Natural killer cell (primary cell): ENCODE results near the gene TRRAP. TPM values are rescaled to one million over a fixed set of nuclear protein-coding genes. Genes with fewer than 3 reads are reported as not detected.

Experiments
- ATAC-seq, 3 donors: fragments of 150-1000 bp in 2 of 3; fragments of 200-7000 bp in 1 of 3; cut with Tn5 transposase; 1 replicate in 1 of 3; 2 replicates in 2 of 3; pipeline ENCODE4 v1.10.0; 2021; ENCODE audit warnings: mild to moderate bottlenecking in 2 of 3, moderate library complexity in 2 of 3
- DNase-seq, 2 donors: peaks; one replicate each; pipeline versions ENCODE4 v3.0.0 to v3.0.0-alpha.2; 2013 to 2021; ENCODE audit warnings: mixed read lengths in 1 of 2
- H3K27ac ChIP-seq: one replicate; pipeline ENCODE4 v1.5.1; 2013; ENCODE audit warnings: mild to moderate bottlenecking, low read length
- H3K27me3 ChIP-seq: one replicate; pipeline ENCODE4 v1.6.1; 2013; ENCODE audit warnings: low read length; ENCODE audit not compliant: control insufficient read depth, insufficient read depth
- H3K36me3 ChIP-seq: one replicate; pipeline ENCODE4 v1.6.1; 2013; ENCODE audit warnings: low read length; ENCODE audit not compliant: control insufficient read depth, insufficient read depth
- H3K4me1 ChIP-seq: one replicate; pipeline ENCODE4 v1.6.1; 2013; ENCODE audit warnings: low read length; ENCODE audit not compliant: control insufficient read depth, insufficient read depth
- H3K4me3 ChIP-seq: one replicate; pipeline ENCODE4 v1.5.1; 2013; ENCODE audit warnings: low read length
- H3K9me3 ChIP-seq: one replicate; pipeline ENCODE4 v1.6.1; 2013; ENCODE audit warnings: low read length; ENCODE audit not compliant: control insufficient read depth, insufficient read depth
- H3K27ac Mint-ChIP-seq, 2 donors: one replicate each; pipeline ENCODE4 v1.8.0; 2022; ENCODE audit warnings: mild to moderate bottlenecking in 2 of 2, mixed read lengths in 2 of 2, moderate library complexity in 1 of 2
- H3K27me3 Mint-ChIP-seq, 2 donors: one replicate each; pipeline ENCODE4 v1.8.0; 2022; ENCODE audit warnings: low read depth in 2 of 2, mixed read lengths in 2 of 2
- H3K36me3 Mint-ChIP-seq: one replicate; pipeline ENCODE4 v1.8.0; 2022; ENCODE audit warnings: mixed read lengths
- H3K4me1 Mint-ChIP-seq, 2 donors: one replicate each; pipeline ENCODE4 v1.8.0; 2022; ENCODE audit warnings: mixed read lengths in 2 of 2
- H3K4me3 Mint-ChIP-seq: one replicate; pipeline ENCODE4 v1.8.0; 2022; ENCODE audit warnings: mild to moderate bottlenecking, moderate library complexity, mixed read lengths
- H3K9me3 Mint-ChIP-seq, 2 donors: one replicate each; pipeline ENCODE4 v1.8.0; 2022; ENCODE audit warnings: mixed read lengths in 2 of 2
- CTCF ChIP-seq: fragments of 200-600 bp; IDR thresholded peaks from one replicate; pipeline ENCODE4 v1.8.0; 2022; ENCODE audit warnings: antibody characterized with exemption
- WGBS: methylation state at CpG from one replicate; pipeline ENCODE4 v1.1.7; 2013; ENCODE audit warnings: missing lambda C conversion rate; ENCODE audit not compliant: insufficient coverage; 5-methylcytosine and 5-hydroxymethylcytosine counted together
- intact Hi-C: fragments of 100-400 bp; cut with micrococcal nuclease; formaldehyde crosslinking; loops from one replicate; pipeline ENCODE4 v1.14.2; 2022
- total RNA-seq, 4 donors: library from RNA; stranded (reverse); fragments of 120-200 nt in 1 of 4; gene quantifications; one replicate each; pipeline versions ENCODE4 v1.2.3 to v1.2.4, GENCODE V29; 2013 to 2022

Gene TRRAP
- total RNA-seq, 3 donors from 2014 or later (not counting 1 experiment from before 2014, with no cell fraction given): 45.4 to 62.9 (median 62.4) TPM

GRCh38 chr7:98899816-98900215 is 21.5 kb downstream of the TRRAP start:
- 97% methylated on average over 7 of the region's 7 CpGs for WGBS
- peaks cover 0 to 6% of the 10 kb centered on the region in 2 donors for H3K4me1 Mint-ChIP-seq
- H3K4me3 ChIP-seq: no peak overlapping the region
- intact Hi-C loops: no loop called here
- H3K9me3 Mint-ChIP-seq: no peaks in the 10 kb centered on the region
- H3K27ac ChIP-seq: no peak overlapping the region
- H3K36me3 Mint-ChIP-seq: peaks cover 47% of the 10 kb centered on the region
- peaks cover 90% of the 10 kb centered on the region for H3K36me3 ChIP-seq
- H3K9me3 ChIP-seq: no peaks in the 10 kb centered on the region
- H3K27me3 Mint-ChIP-seq: no peaks in the 10 kb centered on the region
- no peak for ATAC-seq
- no peaks in the 10 kb centered on the region for H3K27me3 ChIP-seq
- no peak for TF ChIP-seq CTCF
- DNase-seq: no peak
- H3K4me1 ChIP-seq: no peaks in the 10 kb centered on the region
- H3K4me3 Mint-ChIP-seq: no peak overlapping the region
- no peak overlapping the region for H3K27ac Mint-ChIP-seq

- Histone ChIP-seq H3K9me3 (no peaks in the 10 kb centered on the region), H3K4me3 (no peak overlapping the region), H3K27ac (no peak overlapping the region), H3K36me3 (peaks cover 90% of the 10 kb centered on the region), H3K27me3 (no peaks in the 10 kb centered on the region), H3K4me1 (no peaks in the 10 kb centered on the region)
- no peak for TF ChIP-seq CTCF
- DNase-seq (no peak), ATAC-seq (no peak)
- no peak overlapping the region for H3K4me3 Mint-ChIP-seq
- 100% methylated on average over 3 of the region's 3 CpGs for WGBS
- H3K9me3 Mint-ChIP-seq: no peaks in the 10 kb centered on the region
- no peaks in the 10 kb centered on the region for H3K27me3 Mint-ChIP-seq
- intact Hi-C loops: no loop called here
- peaks cover 48% of the 10 kb centered on the region for H3K36me3 Mint-ChIP-seq
- no peak overlapping the region for H3K27ac Mint-ChIP-seq
- H3K4me1 Mint-ChIP-seq: no peaks in the 10 kb centered on the region
Measured at GRCh38 chr7:98900815-98901214, 22.5 kb downstream of the TRRAP start.

GRCh38 chr7:98902523-98902922 is 24.2 kb downstream of the TRRAP start:
- Mint-ChIP-seq H3K4me1 (no peaks in the 10 kb centered on the region), H3K27ac (no peak overlapping the region), H3K4me3 (no peak overlapping the region), H3K9me3 (no peaks in the 10 kb centered on the region), H3K27me3 (no peaks in the 10 kb centered on the region), H3K36me3 (peaks cover 43% of the 10 kb centered on the region)
- no peak for ATAC-seq
- Histone ChIP-seq H3K4me1 (no peaks in the 10 kb centered on the region), H3K4me3 (no peak overlapping the region), H3K36me3 (peaks cover 82% of the 10 kb centered on the region), H3K27me3 (no peaks in the 10 kb centered on the region), H3K27ac (no peak overlapping the region), H3K9me3 (no peaks in the 10 kb centered on the region)
- no peak for TF ChIP-seq CTCF
- intact Hi-C loops: no loop called here
- 100% methylated on average over 2 of the region's 3 CpGs for whole genome bisulfite sequencing
- DNase-seq: no peak

GRCh38 chr7:98903246-98903645 is 24.9 kb downstream of the TRRAP start:
- DNase-seq (no peak), ATAC-seq (no peak)
- intact Hi-C loops: no loop called here
- Histone ChIP-seq H3K27ac (no peak overlapping the region), H3K4me1 (no peaks in the 10 kb centered on the region), H3K4me3 (no peak overlapping the region), H3K9me3 (no peaks in the 10 kb centered on the region), H3K27me3 (no peaks in the 10 kb centered on the region), H3K36me3 (peaks cover 79% of the 10 kb centered on the region)
- 96% methylated on average over 4 of the region's 4 CpGs for WGBS
- no peak overlapping the region for H3K27ac Mint-ChIP-seq
- H3K4me1 Mint-ChIP-seq: no peaks in the 10 kb centered on the region
- no peak for TF ChIP-seq CTCF
- H3K4me3 Mint-ChIP-seq: no peak overlapping the region
- no peaks in the 10 kb centered on the region for H3K27me3 Mint-ChIP-seq
- peaks cover 43% of the 10 kb centered on the region for H3K36me3 Mint-ChIP-seq
- H3K9me3 Mint-ChIP-seq: no peaks in the 10 kb centered on the region
